Measurements from ENCODE around the gene SHLD3. TPM values are rescaled to one million over a fixed set of nuclear protein-coding genes. Genes with fewer than 3 reads are reported as not detected.
A peak's percentile ranks its signal among the peaks of the same experiment; 100 is the strongest.

SHLD3 gene
- total and polyA plus RNA-seq, 4 experiments from 2014 or later: 4.9 to 9.8 (median 6.7) TPM

- ChIA-PET POLR2A (ENCODE audit: partially characterized antibody) (interaction anchor here (0.7 kb wide), 1 partner anchor 16 kb away, joined by 4 read pairs; the partner anchor contains the start of genes SHLD3, TRAPPC13 and TRIM23), CTCF (ENCODE audit: partially characterized antibody) (no interaction called here)
- no peaks in the 10 kb centered on the region for H3K4me1 ChIP-seq (ENCODE audit: insufficient read depth, low read length)
- Mint-ChIP-seq H3K9me3 (no peaks in the 10 kb centered on the region), H3K4me3 (no peak overlapping the region), H3K27ac (no peak overlapping the region), H3K27me3 (no peaks in the 10 kb centered on the region), H3K36me3 (peaks cover 25 to 37% of the 10 kb centered on the region in 2 donors), H3K4me1 (peaks cover 0 to 4% (median under 1%) of the 10 kb centered on the region in 4 donors)
- no peak overlapping the region for H3K27ac ChIP-seq (ENCODE audit: low read depth, low read length)
- H3K9me3 ChIP-seq (ENCODE audit: control insufficient read depth in 1 of 2, low read length in 2 of 2): no peaks in the 10 kb centered on the region
- H3K4me3 ChIP-seq (ENCODE audit: low read length in 2 of 2): no peak overlapping the region
- H3K36me3 ChIP-seq (ENCODE audit: insufficient read depth, low read length): peaks cover 13% of the 10 kb centered on the region
- DNase-seq: no peak
- intact Hi-C loops (cut with micrococcal nuclease): no loop called here
- H3K27me3 ChIP-seq (ENCODE audit: insufficient read depth, low read length): no peaks in the 10 kb centered on the region
Observed at GRCh38 chr5:65640240-65640639, 15.4 kb downstream of the SHLD3 start.

- no peak for DNase-seq
- Mint-ChIP-seq H3K27me3 (no peaks in the 10 kb centered on the region), H3K36me3 (peaks cover 18 to 31% of the 10 kb centered on the region in 2 donors), H3K9me3 (no peaks in the 10 kb centered on the region), H3K27ac (peak overlapping the region in 2 of 7 donors; percentile 51 to 64), H3K4me3 (no peak overlapping the region), H3K4me1 (peaks cover 0 to 3% (median 1%) of the 10 kb centered on the region in 4 donors)
- ChIA-PET POLR2A (ENCODE audit: partially characterized antibody) (no interaction called here), CTCF (ENCODE audit: partially characterized antibody) (no interaction called here)
- Histone ChIP-seq H3K27ac (ENCODE audit: low read depth, low read length) (no peak overlapping the region), H3K4me3 (ENCODE audit: low read length in 2 of 2) (no peak overlapping the region), H3K27me3 (ENCODE audit: insufficient read depth, low read length) (no peaks in the 10 kb centered on the region), H3K36me3 (ENCODE audit: insufficient read depth, low read length) (no peaks in the 10 kb centered on the region), H3K4me1 (ENCODE audit: insufficient read depth, low read length) (no peaks in the 10 kb centered on the region), H3K9me3 (ENCODE audit: control insufficient read depth in 1 of 2, low read length in 2 of 2) (no peaks in the 10 kb centered on the region)
- intact Hi-C loops (cut with micrococcal nuclease): no loop called here
Observed at GRCh38 chr5:65646938-65647337, 22.1 kb downstream of the SHLD3 start.

- peak overlapping the region in 2 of 7 donors; percentile 6 to 43 for H3K27ac Mint-ChIP-seq
- Histone ChIP-seq H3K4me3 (ENCODE audit: low read length in 2 of 2) (no peak overlapping the region), H3K9me3 (ENCODE audit: control insufficient read depth in 1 of 2, low read length in 2 of 2) (no peaks in the 10 kb centered on the region), H3K36me3 (ENCODE audit: insufficient read depth, low read length) (no peaks in the 10 kb centered on the region), H3K4me1 (ENCODE audit: insufficient read depth, low read length) (no peaks in the 10 kb centered on the region), H3K27me3 (ENCODE audit: insufficient read depth, low read length) (no peaks in the 10 kb centered on the region), H3K27ac (ENCODE audit: low read depth, low read length) (no peak overlapping the region)
- no peak for DNase-seq
- H3K4me1 Mint-ChIP-seq: peaks cover 0 to 3% (median 1%) of the 10 kb centered on the region in 4 donors
- no peaks in the 10 kb centered on the region for H3K9me3 Mint-ChIP-seq
- H3K27me3 Mint-ChIP-seq: no peaks in the 10 kb centered on the region
- H3K36me3 Mint-ChIP-seq: peaks cover 14 to 31% of the 10 kb centered on the region in 2 donors
- ChIA-PET CTCF (ENCODE audit: partially characterized antibody) (interaction anchor here (0.9 kb wide), 1 partner anchor 660 kb away, joined by 3 read pairs; no protein-coding TSS in a partner anchor), POLR2A (ENCODE audit: partially characterized antibody) (no interaction called here)
- intact Hi-C loops (cut with micrococcal nuclease): no loop called here
- no peak overlapping the region for H3K4me3 Mint-ChIP-seq
Observed at GRCh38 chr5:65647941-65648340, 23.1 kb downstream of the SHLD3 start.

GRCh38 chr5:65651144-65651543 is 26.3 kb downstream of the SHLD3 start:
- intact Hi-C loops (cut with micrococcal nuclease): no loop called here
- no peaks in the 10 kb centered on the region for H3K36me3 ChIP-seq (ENCODE audit: insufficient read depth, low read length)
- H3K4me1 ChIP-seq (ENCODE audit: insufficient read depth, low read length): no peaks in the 10 kb centered on the region
- no peak overlapping the region for H3K27ac ChIP-seq (ENCODE audit: low read depth, low read length)
- CTCF ChIA-PET (ENCODE audit: partially characterized antibody): interaction anchor here (0.5 to 1.5 kb wide), 2 partner anchors 9 to 75 kb away, joined by 5 read pairs; no protein-coding TSS in a partner anchor
- no peak for DNase-seq
- Mint-ChIP-seq H3K36me3 (peaks cover 23 to 33% of the 10 kb centered on the region in 2 donors), H3K27me3 (no peaks in the 10 kb centered on the region), H3K4me3 (no peak overlapping the region), H3K27ac (no peak overlapping the region), H3K4me1 (peaks cover 0 to 3% (median under 1%) of the 10 kb centered on the region in 4 donors), H3K9me3 (no peaks in the 10 kb centered on the region)
- POLR2A ChIA-PET (ENCODE audit: partially characterized antibody): interaction anchor here (2.3 kb wide), 1 partner anchor 27 kb away, joined by 5 read pairs; the partner anchor contains the start of gene TRIM23
- no peaks in the 10 kb centered on the region for H3K9me3 ChIP-seq (ENCODE audit: control insufficient read depth in 1 of 2, low read length in 2 of 2)
- H3K27me3 ChIP-seq (ENCODE audit: insufficient read depth, low read length): no peaks in the 10 kb centered on the region
- no peak overlapping the region for H3K4me3 ChIP-seq (ENCODE audit: low read length in 2 of 2)

GRCh38 chr5:65654713-65655112 is 29.9 kb downstream of the SHLD3 start:
- H3K27ac ChIP-seq (ENCODE audit: low read depth, low read length): no peak overlapping the region
- no peaks in the 10 kb centered on the region for H3K9me3 ChIP-seq (ENCODE audit: control insufficient read depth in 1 of 2, low read length in 2 of 2)
- H3K27ac Mint-ChIP-seq: no peak overlapping the region
- intact Hi-C loops (cut with micrococcal nuclease): no loop called here
- DNase-seq: no peak
- no peaks in the 10 kb centered on the region for H3K4me1 ChIP-seq (ENCODE audit: insufficient read depth, low read length)
- peaks cover 20 to 30% of the 10 kb centered on the region in 2 donors for H3K36me3 Mint-ChIP-seq
- H3K4me3 ChIP-seq (ENCODE audit: low read length in 2 of 2): no peak overlapping the region
- no peaks in the 10 kb centered on the region for H3K27me3 Mint-ChIP-seq
- CTCF ChIA-PET (ENCODE audit: partially characterized antibody): no interaction called here
- H3K4me1 Mint-ChIP-seq: no peaks in the 10 kb centered on the region
- H3K36me3 ChIP-seq (ENCODE audit: insufficient read depth, low read length): no peaks in the 10 kb centered on the region
- H3K9me3 Mint-ChIP-seq: no peaks in the 10 kb centered on the region
- POLR2A ChIA-PET (ENCODE audit: partially characterized antibody): no interaction called here
- no peaks in the 10 kb centered on the region for H3K27me3 ChIP-seq (ENCODE audit: insufficient read depth, low read length)
- H3K4me3 Mint-ChIP-seq: no peak overlapping the region

- no peaks in the 10 kb centered on the region for H3K9me3 Mint-ChIP-seq
- ChIA-PET POLR2A (ENCODE audit: partially characterized antibody) (interaction anchor here (0.8 kb wide), 1 partner anchor 169 kb away, joined by 3 read pairs; no protein-coding TSS in a partner anchor), CTCF (ENCODE audit: partially characterized antibody) (no interaction called here)
- H3K27me3 ChIP-seq (ENCODE audit: insufficient read depth, low read length): no peaks in the 10 kb centered on the region
- peaks cover 7% of the 10 kb centered on the region for H3K36me3 ChIP-seq (ENCODE audit: insufficient read depth, low read length)
- H3K27me3 Mint-ChIP-seq: no peaks in the 10 kb centered on the region
- peak overlapping the region in 5 of 7 donors; percentile 37 to 81 (median 58) for H3K27ac Mint-ChIP-seq
- H3K9me3 ChIP-seq (ENCODE audit: control insufficient read depth in 1 of 2, low read length in 2 of 2): no peaks in the 10 kb centered on the region
- H3K4me3 ChIP-seq (ENCODE audit: low read length in 2 of 2): no peak overlapping the region
- no peak for DNase-seq
- H3K4me1 ChIP-seq (ENCODE audit: insufficient read depth, low read length): no peaks in the 10 kb centered on the region
- H3K36me3 Mint-ChIP-seq: peaks cover 18 to 52% of the 10 kb centered on the region in 2 donors
- H3K4me3 Mint-ChIP-seq: no peak overlapping the region
- no peak overlapping the region for H3K27ac ChIP-seq (ENCODE audit: low read depth, low read length)
- H3K4me1 Mint-ChIP-seq: peaks cover 0 to 6% (median 1%) of the 10 kb centered on the region in 4 donors
- intact Hi-C loops (cut with micrococcal nuclease): no loop called here
Observed at GRCh38 chr5:65663804-65664521, 39.1 kb downstream of the SHLD3 start.

GRCh38 chr5:65668696-65669095 is 43.9 kb downstream of the SHLD3 start:
- Histone ChIP-seq H3K4me1 (ENCODE audit: insufficient read depth, low read length) (no peaks in the 10 kb centered on the region), H3K9me3 (ENCODE audit: control insufficient read depth in 1 of 2, low read length in 2 of 2) (no peaks in the 10 kb centered on the region), H3K27me3 (ENCODE audit: insufficient read depth, low read length) (no peaks in the 10 kb centered on the region), H3K4me3 (ENCODE audit: low read length in 2 of 2) (no peak overlapping the region), H3K36me3 (ENCODE audit: insufficient read depth, low read length) (peaks cover 45% of the 10 kb centered on the region), H3K27ac (ENCODE audit: low read depth, low read length) (no peak overlapping the region)
- CTCF ChIA-PET (ENCODE audit: partially characterized antibody): no interaction called here
- peaks cover 0 to 4% (median 1%) of the 10 kb centered on the region in 4 donors for H3K4me1 Mint-ChIP-seq
- POLR2A ChIA-PET (ENCODE audit: partially characterized antibody): no interaction called here
- no peaks in the 10 kb centered on the region for H3K9me3 Mint-ChIP-seq
- H3K27ac Mint-ChIP-seq: peak overlapping the region in 1 of 7 donors; percentile 29
- H3K4me3 Mint-ChIP-seq: no peak overlapping the region
- DNase-seq: no peak
- H3K27me3 Mint-ChIP-seq: no peaks in the 10 kb centered on the region
- intact Hi-C loops (cut with micrococcal nuclease): no loop called here
- peaks cover 31 to 67% of the 10 kb centered on the region in 2 donors for H3K36me3 Mint-ChIP-seq
